Measurements from ENCODE around the gene SLC35B2. TPM values are rescaled to one million over a fixed set of nuclear protein-coding genes. Genes with fewer than 3 reads are reported as not detected.

SLC35B2 gene
- total RNA-seq, 4 donors from 2014 or later: 26.2 to 38.5 (median 30.9) TPM

DNA sequence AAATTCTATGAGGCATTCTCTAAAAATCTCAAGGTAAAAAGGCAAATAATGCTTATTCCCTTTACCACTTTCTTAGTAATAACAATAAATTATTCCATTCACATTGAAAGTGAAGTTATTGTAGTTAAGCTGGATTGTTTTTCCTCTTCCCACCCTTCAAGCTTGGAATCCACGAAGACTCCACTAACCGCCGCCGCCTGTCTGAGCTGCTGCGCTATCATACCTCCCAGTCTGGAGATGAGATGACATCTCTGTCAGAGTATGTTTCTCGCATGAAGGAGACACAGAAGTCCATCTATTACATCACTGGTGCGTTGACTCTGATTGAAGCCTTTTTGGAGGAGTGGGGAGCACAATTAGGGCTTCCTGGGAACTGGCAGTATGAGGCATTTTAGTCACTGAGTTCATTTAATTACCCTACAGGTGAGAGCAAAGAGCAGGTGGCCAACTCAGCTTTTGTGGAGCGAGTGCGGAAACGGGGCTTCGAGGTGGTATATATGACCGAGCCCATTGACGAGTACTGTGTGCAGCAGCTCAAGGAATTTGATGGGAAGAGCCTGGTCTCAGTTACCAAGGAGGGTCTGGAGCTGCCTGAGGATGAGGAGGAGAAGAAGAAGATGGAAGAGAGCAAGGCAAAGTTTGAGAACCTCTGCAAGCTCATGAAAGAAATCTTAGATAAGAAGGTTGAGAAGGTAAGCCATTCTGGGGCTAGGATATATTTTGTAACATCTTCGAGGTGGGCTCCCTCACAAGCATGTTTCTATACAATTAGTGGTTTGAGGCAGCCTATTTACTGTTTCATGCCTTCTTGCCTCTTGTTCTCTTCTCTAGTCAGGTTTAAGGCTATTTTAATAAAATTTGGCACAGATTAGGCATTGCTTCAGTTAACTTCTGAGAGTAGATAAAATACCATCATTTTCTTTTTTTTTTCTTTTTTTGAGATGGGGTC, 5.5 kb downstream of the SLC35B2 start:
- peaks cover 68% of the 10 kb centered on the region for H3K36me3 ChIP-seq
- 90% methylated on average over 14 of the region's 14 CpGs for WGBS
- H3K4me1 ChIP-seq: peaks cover 53% of the 10 kb centered on the region
- no peak overlapping the region for H3K4me3 ChIP-seq
- H3K27me3 ChIP-seq: no peaks in the 10 kb centered on the region
- no peak for DNase-seq (ENCODE audit: low spot score in 2 of 2)
- H3K9me3 ChIP-seq: no peaks in the 10 kb centered on the region
- TF ChIP-seq POLR2AphosphoS5 (IDR thresholded peaks at IDR 0.05) (no peak), EP300 (IDR thresholded peaks at IDR 0.05) (no peak), POLR2A (IDR thresholded peaks at IDR 0.05) (no peak)
- TF ChIP-seq, protein P1, sequence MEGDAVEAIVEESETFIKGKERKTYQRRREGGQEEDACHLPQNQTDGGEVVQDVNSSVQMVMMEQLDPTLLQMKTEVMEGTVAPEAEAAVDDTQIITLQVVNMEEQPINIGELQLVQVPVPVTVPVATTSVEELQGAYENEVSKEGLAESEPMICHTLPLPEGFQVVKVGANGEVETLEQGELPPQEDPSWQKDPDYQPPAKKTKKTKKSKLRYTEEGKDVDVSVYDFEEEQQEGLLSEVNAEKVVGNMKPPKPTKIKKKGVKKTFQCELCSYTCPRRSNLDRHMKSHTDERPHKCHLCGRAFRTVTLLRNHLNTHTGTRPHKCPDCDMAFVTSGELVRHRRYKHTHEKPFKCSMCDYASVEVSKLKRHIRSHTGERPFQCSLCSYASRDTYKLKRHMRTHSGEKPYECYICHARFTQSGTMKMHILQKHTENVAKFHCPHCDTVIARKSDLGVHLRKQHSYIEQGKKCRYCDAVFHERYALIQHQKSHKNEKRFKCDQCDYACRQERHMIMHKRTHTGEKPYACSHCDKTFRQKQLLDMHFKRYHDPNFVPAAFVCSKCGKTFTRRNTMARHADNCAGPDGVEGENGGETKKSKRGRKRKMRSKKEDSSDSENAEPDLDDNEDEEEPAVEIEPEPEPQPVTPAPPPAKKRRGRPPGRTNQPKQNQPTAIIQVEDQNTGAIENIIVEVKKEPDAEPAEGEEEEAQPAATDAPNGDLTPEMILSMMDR (IDR thresholded peaks at IDR 0.05): no peak
- no peak overlapping the region for H3K27ac ChIP-seq

DNA sequence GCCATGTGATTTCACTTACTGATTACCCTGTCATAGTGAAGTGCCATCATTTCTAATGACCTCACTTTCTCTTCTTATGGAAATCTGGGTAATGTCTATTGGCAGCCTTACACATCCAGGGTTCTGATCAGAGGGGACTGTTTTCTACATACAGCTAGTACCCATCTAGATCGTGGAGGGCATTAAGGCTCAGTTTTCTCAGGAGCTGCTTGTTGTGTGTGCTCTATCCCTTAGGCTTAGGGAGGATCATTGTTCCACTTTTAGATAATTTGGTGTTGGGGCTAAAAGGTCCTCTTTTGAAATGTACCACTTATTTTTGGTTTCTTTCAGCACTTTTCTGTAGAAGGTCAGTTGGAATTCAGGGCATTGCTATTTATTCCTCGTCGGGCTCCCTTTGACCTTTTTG, 6.6 kb downstream of the SLC35B2 start:
- H3K4me1 ChIP-seq: peaks cover 47% of the 10 kb centered on the region
- H3K36me3 ChIP-seq: peaks cover 68% of the 10 kb centered on the region
- DNase-seq (ENCODE audit: low spot score in 2 of 2): no peak
- no peak overlapping the region for H3K27ac ChIP-seq
- H3K9me3 ChIP-seq: no peaks in the 10 kb centered on the region
- TF ChIP-seq, protein P1 (IDR thresholded peaks at IDR 0.05): no peak
- no peak for TF ChIP-seq POLR2A (IDR thresholded peaks at IDR 0.05)
- no peak for TF ChIP-seq POLR2AphosphoS5 (IDR thresholded peaks at IDR 0.05)
- no peak for TF ChIP-seq EP300 (IDR thresholded peaks at IDR 0.05)
- H3K4me3 ChIP-seq: no peak overlapping the region
- no peaks in the 10 kb centered on the region for H3K27me3 ChIP-seq
- WGBS: 77% methylated on average over 3 of the region's 3 CpGs

DNA sequence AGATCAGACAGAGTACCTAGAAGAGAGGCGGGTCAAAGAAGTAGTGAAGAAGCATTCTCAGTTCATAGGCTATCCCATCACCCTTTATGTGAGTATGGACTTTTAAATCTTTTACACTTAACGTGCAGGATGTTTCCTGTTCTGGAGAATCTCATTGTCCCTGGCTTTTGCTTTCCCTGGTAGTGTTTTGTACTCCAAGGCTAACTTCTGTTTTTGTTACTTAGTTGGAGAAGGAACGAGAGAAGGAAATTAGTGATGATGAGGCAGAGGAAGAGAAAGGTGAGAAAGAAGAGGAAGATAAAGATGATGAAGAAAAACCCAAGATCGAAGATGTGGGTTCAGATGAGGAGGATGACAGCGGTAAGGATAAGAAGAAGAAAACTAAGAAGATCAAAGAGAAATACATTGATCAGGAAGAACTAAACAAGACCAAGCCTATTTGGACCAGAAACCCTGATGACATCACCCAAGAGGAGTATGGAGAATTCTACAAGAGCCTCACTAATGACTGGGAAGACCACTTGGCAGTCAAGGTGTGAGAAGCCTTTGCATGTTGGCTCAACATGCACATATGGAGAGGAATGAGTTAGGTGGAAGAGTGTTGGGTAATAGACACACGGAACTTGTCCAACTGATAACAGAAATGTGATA, 7.1 kb downstream of the SLC35B2 start:
- peaks cover 45% of the 10 kb centered on the region for H3K4me1 ChIP-seq
- H3K9me3 ChIP-seq: no peaks in the 10 kb centered on the region
- H3K27ac ChIP-seq: no peak overlapping the region
- H3K4me3 ChIP-seq: no peak overlapping the region
- TF ChIP-seq EP300 (IDR thresholded peaks at IDR 0.05) (no peak), POLR2A (IDR thresholded peaks at IDR 0.05) (no peak), POLR2AphosphoS5 (IDR thresholded peaks at IDR 0.05) (no peak)
- TF ChIP-seq, protein P1 (IDR thresholded peaks at IDR 0.05): no peak
- H3K27me3 ChIP-seq: no peaks in the 10 kb centered on the region
- 70% methylated on average over 6 of the region's 6 CpGs for whole genome bisulfite sequencing
- no peak for DNase-seq (ENCODE audit: low spot score in 2 of 2)
- peaks cover 65% of the 10 kb centered on the region for H3K36me3 ChIP-seq

DNA sequence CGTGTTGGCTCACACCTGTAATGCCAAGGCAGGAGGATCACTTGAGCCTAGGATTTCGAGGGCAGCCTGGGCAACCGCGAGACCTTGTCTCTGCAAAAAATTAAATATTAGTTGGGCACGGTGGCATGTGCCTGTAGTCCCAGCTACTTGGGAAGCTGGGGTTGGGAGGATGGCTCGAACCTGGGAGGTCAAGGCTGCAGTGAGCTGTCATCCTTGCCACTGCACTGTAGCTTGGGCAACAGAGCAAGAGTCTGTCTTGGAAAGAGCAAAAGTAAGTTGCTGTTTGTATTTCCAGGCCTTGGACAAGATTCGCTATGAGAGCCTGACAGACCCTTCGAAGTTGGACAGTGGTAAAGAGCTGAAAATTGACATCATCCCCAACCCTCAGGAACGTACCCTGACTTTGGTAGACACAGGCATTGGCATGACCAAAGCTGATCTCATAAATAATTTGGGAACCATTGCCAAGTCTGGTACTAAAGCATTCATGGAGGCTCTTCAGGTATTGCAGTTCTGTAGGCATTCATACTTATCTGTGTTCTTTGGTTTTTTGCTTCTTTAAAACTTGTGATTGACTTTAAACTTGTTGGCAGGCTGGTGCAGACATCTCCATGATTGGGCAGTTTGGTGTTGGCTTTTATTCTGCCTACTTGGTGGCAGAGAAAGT, 8.1 kb downstream of the SLC35B2 start:
- no peak for TF ChIP-seq EP300 (IDR thresholded peaks at IDR 0.05)
- TF ChIP-seq, protein P1 (IDR thresholded peaks at IDR 0.05): no peak
- TF ChIP-seq POLR2AphosphoS5 (IDR thresholded peaks at IDR 0.05): no peak
- TF ChIP-seq POLR2A (IDR thresholded peaks at IDR 0.05): no peak
- H3K4me1 ChIP-seq: peaks cover 43% of the 10 kb centered on the region

More for the DNA sequence above, 8.1 kb downstream of the SLC35B2 start:
- 63% methylated on average over 9 of the region's 9 CpGs for WGBS
- Histone ChIP-seq H3K27me3 (no peaks in the 10 kb centered on the region), H3K36me3 (peaks cover 55% of the 10 kb centered on the region), H3K4me3 (peak overlapping the region; percentile 92), H3K27ac (no peak overlapping the region), H3K9me3 (no peaks in the 10 kb centered on the region)
- no peak for DNase-seq (ENCODE audit: low spot score in 2 of 2)
